GM19395 (cell line): ENCODE measurements around the gene TMEM18.
"Not testable (repeated sequence)": the region's sequence is repeated elsewhere in the genome, so short reads cannot be mapped to it uniquely, and the experiment has no call there.

Experiments
- ATAC-seq: cut with Tn5 transposase; IDR thresholded peaks from one replicate; pipeline ENCODE4 v1.9.1; 2021; ENCODE audit warnings: mild to moderate bottlenecking, moderate library complexity; ENCODE audit not compliant: unreplicated experiment

TMEM18 gene

GRCh38 chr2:694174-694573 lies 17.0 kb upstream of the TMEM18 start:
- no peak for ATAC-seq

- ATAC-seq: no peak
These were observed 16.4 kb upstream of the TMEM18 start for GRCh38 chr2:693606-694005.

- no peak for ATAC-seq
These were observed 15.6 kb upstream of the TMEM18 start for GRCh38 chr2:692767-693166.

- ATAC-seq: no peak
These were observed 14.9 kb upstream of the TMEM18 start for GRCh38 chr2:691821-692761.

GRCh38 chr2:690799-691198 lies 13.6 kb upstream of the TMEM18 start:
- no peak for ATAC-seq

- no peak for ATAC-seq
These were observed 12.8 kb upstream of the TMEM18 start for GRCh38 chr2:689877-690510.

- ATAC-seq: no peak
These were observed 12.0 kb upstream of the TMEM18 start for GRCh38 chr2:689237-689636.

- no peak for ATAC-seq
These were observed 11.4 kb upstream of the TMEM18 start for GRCh38 chr2:688504-689076.

- ATAC-seq: no peak
These were observed 8.2 kb upstream of the TMEM18 start for GRCh38 chr2:685421-685820.

- not testable (repeated sequence) for ATAC-seq
These were observed 7.7 kb upstream of the TMEM18 start for GRCh38 chr2:684913-685312.

GRCh38 chr2:682226-682625 lies 5.0 kb upstream of the TMEM18 start:
- no peak for ATAC-seq

- no peak for ATAC-seq
These were observed 4.1 kb upstream of the TMEM18 start for GRCh38 chr2:681312-681711.

GRCh38 chr2:680496-680895 lies 3.3 kb upstream of the TMEM18 start:
- ATAC-seq: no peak

GRCh38 chr2:678964-679363 lies 1.8 kb upstream of the TMEM18 start:
- no peak for ATAC-seq

- ATAC-seq: no peak
These were observed 849 bp upstream of the TMEM18 start for GRCh38 chr2:677959-678550.

GRCh38 chr2:676647-677055 lies 555 bp downstream of the TMEM18 start:
- ATAC-seq: peak; percentile 84

- peak; percentile 43 for ATAC-seq
These were observed 1.1 kb downstream of the TMEM18 start for GRCh38 chr2:675982-676646.

- no peak for ATAC-seq
These were observed 1.7 kb downstream of the TMEM18 start for GRCh38 chr2:675460-675859.

- ATAC-seq: no peak
These were observed 2.2 kb downstream of the TMEM18 start for GRCh38 chr2:675051-675450.

- no peak for ATAC-seq
These were observed 2.8 kb downstream of the TMEM18 start for GRCh38 chr2:674321-674985.
